Keratinocyte (primary cell): Measurements from ENCODE around the gene WDR46. TPM values are rescaled to one million over a fixed set of nuclear protein-coding genes. Genes with fewer than 3 reads are reported as not detected.

ENCODE experiments used
- DNase-seq: peaks from one replicate; pipeline ENCODE4 v3.0.0-alpha.2; 2011; ENCODE audit warnings: low read depth, missing footprints, low spot score
- FAIRE-seq: peaks from 2 replicates; lab custom pipeline; 2011; peaks lifted over from hg19 to GRCh38; lab: Jason Lieb, UNC
- H2AFZ ChIP-seq: 2 replicates; pipeline ENCODE4 v1.6.0; 2012; ENCODE audit warnings: low read length, control low read depth, inconsistent platforms; ENCODE audit not compliant: control insufficient read depth
- H3K27ac ChIP-seq: 2 replicates; pipeline ENCODE4 v1.5.1; 2011; ENCODE audit warnings: low read length; ENCODE audit not compliant: control insufficient read depth, insufficient read depth
- H3K27me3 ChIP-seq: 3 replicates; pipeline ENCODE4 v1.6.0; 2011; ENCODE audit warnings: low read length; ENCODE audit not compliant: control insufficient read depth, insufficient read depth; ENCODE audit errors: extremely low read depth
- H3K36me3 ChIP-seq, 2 experiments: 2 replicates in 1 of 2; 3 replicates in 1 of 2; pipeline ENCODE4 v1.5.1; 2011; ENCODE audit warnings: low read length in 2 of 2, mild to moderate bottlenecking in 1 of 2; ENCODE audit not compliant: control insufficient read depth in 2 of 2, insufficient read depth in 2 of 2; ENCODE audit errors: extremely low read depth in 1 of 2
- H3K4me1 ChIP-seq: 3 replicates; pipeline ENCODE4 v1.5.1; 2011; ENCODE audit warnings: low read length; ENCODE audit not compliant: control insufficient read depth, insufficient read depth; ENCODE audit errors: extremely low read depth
- H3K4me2 ChIP-seq: 3 replicates; pipeline ENCODE4 v1.6.0; 2011; ENCODE audit warnings: low read depth, low read length; ENCODE audit not compliant: control insufficient read depth, insufficient read depth; ENCODE audit errors: extremely low read depth
- H3K4me3 ChIP-seq, 3 experiments: fragments of 200-600 bp in 1 of 3; sonication (generic) in 1 of 3; 2 replicates in 2 of 3; 3 replicates in 1 of 3; pipeline ENCODE4 v1.5.1; 2011 to 2016; ENCODE audit warnings: low read length in 3 of 3, mild to moderate bottlenecking in 3 of 3, control low read depth in 2 of 3, inconsistent platforms in 1 of 3, low read depth in 1 of 3, mixed read lengths in 1 of 3, mixed run types in 1 of 3, moderate library complexity in 1 of 3; ENCODE audit not compliant: control insufficient read depth in 2 of 3, insufficient read depth in 2 of 3; ENCODE audit errors: extremely low read depth in 1 of 3
- H3K79me2 ChIP-seq: 2 replicates; pipeline ENCODE4 v1.6.0; 2012; ENCODE audit warnings: low read length; ENCODE audit not compliant: control insufficient read depth, insufficient read depth
- H3K9ac ChIP-seq: 3 replicates; pipeline ENCODE4 v1.6.0; 2011; ENCODE audit warnings: low read length; ENCODE audit not compliant: control insufficient read depth, insufficient read depth; ENCODE audit errors: extremely low read depth
- H3K9me1 ChIP-seq: 3 replicates; pipeline ENCODE4 v1.6.0; 2011; ENCODE audit warnings: low read length; ENCODE audit not compliant: control insufficient read depth, insufficient read depth; ENCODE audit errors: extremely low read depth
- H3K9me3 ChIP-seq: 2 replicates; pipeline ENCODE4 v1.5.1; 2012; ENCODE audit warnings: low read depth, low read length; ENCODE audit not compliant: control insufficient read depth
- H4K20me1 ChIP-seq: 3 replicates; pipeline ENCODE4 v1.6.0; 2011; ENCODE audit warnings: low read length; ENCODE audit not compliant: control insufficient read depth, insufficient read depth; ENCODE audit errors: extremely low read depth
- CTCF ChIP-seq, 3 experiments: IDR thresholded peaks in 1 of 3; conservative IDR thresholded peaks in 1 of 3; optimal IDR thresholded peaks in 1 of 3; 2 replicates in 2 of 3; 3 replicates in 1 of 3; pipeline versions ENCODE3 to v1.5.1; 2011; ENCODE audit warnings: low read length in 3 of 3, mild to moderate bottlenecking in 3 of 3, moderate library complexity in 2 of 3, control low read depth in 1 of 3, inconsistent platforms in 1 of 3; ENCODE audit not compliant: insufficient read depth in 2 of 3; ENCODE audit errors: extremely low read depth in 1 of 3
- EZH2 ChIP-seq: IDR thresholded peaks from one replicate; pipeline ENCODE4 v1.6.1; 2012; ENCODE audit warnings: inconsistent platforms, mild to moderate bottlenecking, low read length, moderate library complexity
- dilution Hi-C: fragments of 300-500 bp; cut with MboI; formaldehyde crosslinking; loops from one replicate; pipeline ENCODE4 v1.7.0; 2020; ENCODE audit warnings: low sequenced_read_pairs; ENCODE audit not compliant: extremely low pct_ligation_motif_present
- polyA plus RNA-seq, 5 experiments: library from polyadenylated mRNA; depleted of rRNA in 3 of 5; stranded (reverse) in 3 of 5; stranded (forward) in 1 of 5; unstranded in 1 of 5; fragments of >200 nt; gene quantifications; 1 replicate in 1 of 5; 2 replicates in 3 of 5; 3 replicates in 1 of 5; pipeline versions ENCODE4 v1.2.1 to v1.2.3, GENCODE V29; 2011 to 2012; ENCODE audit warnings: missing spikeins in 2 of 5, low read depth in 1 of 5, low replicate concordance in 1 of 5

The WDR46 gene
- polyA plus RNA-seq, 1 donor (not counting 4 experiments of a cell fraction or from before 2014, with no cell fraction given), result 43.0 TPM

- H2AFZ ChIP-seq, result no peak overlapping the region
- TF ChIP-seq CTCF (optimal IDR thresholded peaks at IDR 0.05 in 1 of 3, IDR thresholded peaks at IDR 0.05 in 1 of 3, conservative IDR thresholded peaks at IDR 0.05 in 1 of 3; ENCODE audit: extremely low read depth in 1 of 3, insufficient read depth in 2 of 3, low read length in 3 of 3) (no peak), EZH2 (no peak)
- H3K27me3 ChIP-seq, result no peaks in the 10 kb centered on the region
- dilution Hi-C loops, result no loop called here
- H3K27ac ChIP-seq, result no peak overlapping the region
- peaks cover 19% of the 10 kb centered on the region for H3K79me2 ChIP-seq
- FAIRE-seq (no peak), DNase-seq (no peak)
- no peaks in the 10 kb centered on the region for H3K9me3 ChIP-seq
- H3K4me3 ChIP-seq, result no peak overlapping the region
- peaks cover 18% of the 10 kb centered on the region for H3K4me1 ChIP-seq
- no peaks in the 10 kb centered on the region for H4K20me1 ChIP-seq
- no peaks in the 10 kb centered on the region for H3K9me1 ChIP-seq
- H3K4me2 ChIP-seq, result no peak overlapping the region
- H3K9ac ChIP-seq, result no peak overlapping the region
- H3K36me3 ChIP-seq, result peaks cover 26 to 33% of the 10 kb centered on the region in 2 experiments
These were observed 6.8 kb upstream of the WDR46 start for GRCh38 chr6:33295621-33296369.

GRCh38 chr6:33294086-33294823, 5.2 kb upstream of the WDR46 start:
- H3K79me2 ChIP-seq, result peaks cover 29% of the 10 kb centered on the region
- peaks cover 26 to 34% of the 10 kb centered on the region in 2 experiments for H3K36me3 ChIP-seq
- H4K20me1 ChIP-seq, result no peaks in the 10 kb centered on the region
- H3K9me3 ChIP-seq, result no peaks in the 10 kb centered on the region
- no peak overlapping the region for H3K9ac ChIP-seq
- H3K27me3 ChIP-seq, result no peaks in the 10 kb centered on the region
- H3K4me2 ChIP-seq, result no peak overlapping the region
- no peaks in the 10 kb centered on the region for H3K9me1 ChIP-seq
- DNase-seq (no peak), FAIRE-seq (no peak)
- H3K27ac ChIP-seq, result no peak overlapping the region
- no peak overlapping the region for H3K4me3 ChIP-seq
- dilution Hi-C loops, result no loop called here
- peaks cover 24% of the 10 kb centered on the region for H3K4me1 ChIP-seq
- no peak overlapping the region for H2AFZ ChIP-seq
- TF ChIP-seq CTCF (optimal IDR thresholded peaks at IDR 0.05 in 1 of 3, IDR thresholded peaks at IDR 0.05 in 1 of 3, conservative IDR thresholded peaks at IDR 0.05 in 1 of 3; ENCODE audit: extremely low read depth in 1 of 3, insufficient read depth in 2 of 3, low read length in 3 of 3), result no peak
- no peak for TF ChIP-seq EZH2
